Testis (tissue), 2 donors: Measurements from ENCODE around the gene DLG3.

Experiments used
- CTCF ChIP-seq, 3 experiments: fragments of 450-650 bp in 2 of 3; fragments of 200-600 bp in 1 of 3; sonication (generic) in 1 of 3; IDR thresholded peaks; one replicate each; pipeline ENCODE4 v1.5.1; 2016 to 2019; ENCODE audit warnings: antibody characterized with exemption in 3 of 3, mild to moderate bottlenecking in 2 of 3, moderate library complexity in 1 of 3
- POLR2A ChIP-seq: fragments of 450-650 bp; IDR thresholded peaks from one replicate; pipeline ENCODE4 v1.6.1; 2017; ENCODE audit warnings: antibody characterized with exemption, mild to moderate bottlenecking, moderate library complexity

DNA sequence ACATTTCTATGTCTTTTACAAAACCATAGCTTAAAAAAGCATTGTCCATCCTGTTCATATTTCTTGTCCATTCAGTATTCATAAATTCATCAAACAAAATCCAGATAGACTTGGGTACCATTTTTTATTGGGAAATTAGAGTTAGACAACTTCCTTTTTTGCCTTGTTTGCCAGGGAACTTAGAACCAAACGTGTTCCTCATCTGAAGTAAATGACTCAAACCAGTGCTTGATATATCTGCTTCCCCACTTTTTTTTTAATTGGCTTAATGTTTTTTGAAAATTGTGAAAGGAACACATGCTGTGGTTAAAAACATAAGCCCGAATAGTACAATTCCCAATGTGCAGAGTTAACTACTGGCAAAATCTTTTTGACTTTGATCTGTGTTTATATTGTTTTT, 44.2 kb downstream of the DLG3 start:
- no peak for TF ChIP-seq CTCF (IDR thresholded peaks at IDR 0.05)
- TF ChIP-seq POLR2A = no peak
